SK-N-MC (cell line): ENCODE results near the gene ECPAS.

ENCODE experiments used
- EZH2 ChIP-seq: fragments of 200-600 bp; sonication (generic); IDR thresholded peaks from one replicate; pipeline ENCODE4 v1.6.1; 2017; ENCODE audit warnings: antibody characterized with exemption
- POLR2AphosphoS5 ChIP-seq: IDR thresholded peaks from 2 replicates; pipeline ENCODE4 v1.6.1; 2012; ENCODE audit warnings: mild to moderate bottlenecking, low read depth, low read length, borderline replicate concordance

DNA sequence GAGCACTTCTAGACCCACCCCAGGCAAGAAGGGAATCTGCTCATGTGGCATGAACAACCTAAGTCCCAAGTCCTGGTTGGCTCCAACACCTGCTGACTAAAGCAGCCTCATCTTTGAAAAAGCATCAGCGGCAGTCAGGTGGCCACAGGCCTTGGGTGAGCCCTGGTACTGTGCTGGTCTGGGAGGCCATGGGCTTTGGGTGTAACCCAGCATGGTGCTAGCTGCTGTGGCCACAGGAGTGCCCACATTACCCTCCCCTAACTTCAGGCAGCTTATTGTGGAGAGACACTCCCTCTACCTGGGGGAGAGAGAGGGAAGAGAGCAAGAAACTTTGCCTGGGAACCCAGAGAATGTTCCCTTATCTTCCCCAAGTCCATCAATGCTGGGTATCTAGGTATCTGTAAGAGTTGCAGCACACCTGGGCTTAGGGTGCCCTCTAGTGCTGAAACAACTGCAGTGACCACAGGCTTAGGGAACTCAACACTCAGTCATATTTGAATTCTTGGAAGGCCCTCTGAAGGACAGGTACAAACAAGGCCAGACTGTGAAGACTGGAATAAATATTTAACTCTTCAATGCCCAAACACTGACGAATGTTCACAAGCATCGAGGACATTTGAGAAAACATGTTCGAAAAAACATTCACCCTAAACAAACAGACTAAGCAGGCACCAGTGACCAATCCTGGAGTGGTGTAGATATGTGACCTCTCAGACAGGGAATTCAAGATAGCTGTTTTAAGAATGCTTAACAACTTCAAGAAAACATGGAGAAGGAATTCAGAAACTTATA is 84.2 kb downstream of the ECPAS start:
- TF ChIP-seq EZH2 (no peak), POLR2AphosphoS5 (no peak)
